Neural cell (in vitro differentiated cells): Measurements from ENCODE around the gene MCTP2. TPM values are rescaled to one million over a fixed set of nuclear protein-coding genes. Genes with fewer than 3 reads are reported as not detected.

Experiments used
- H2AFZ ChIP-seq: fragments of 200-600, 300-800 bp; sonication (generic), shearing (Covaris generic); 2 replicates; pipeline ENCODE4 v1.6.0; 2014; ENCODE audit warnings: low read depth, mild to moderate bottlenecking, antibody characterized with exemption, low read length, moderate library complexity
- H3F3A ChIP-seq: fragments of 200-600 bp; shearing (Covaris generic); 2 replicates; pipeline ENCODE4 v1.6.1; 2016; ENCODE audit warnings: mild to moderate bottlenecking, moderate library complexity, mixed read lengths, antibody characterized with exemption, low read length; ENCODE audit not compliant: insufficient read depth, poor library complexity, severe bottlenecking
- H3K27ac ChIP-seq: fragments of 200-600, 300-800 bp; sonication (generic), shearing (Covaris generic); 2 replicates; pipeline ENCODE4 v1.5.1; 2014; ENCODE audit warnings: mild to moderate bottlenecking, low read length, moderate library complexity
- H3K27me3 ChIP-seq: fragments of 300-800, 200-600 bp; sonication (generic), shearing (Covaris generic); 2 replicates; pipeline ENCODE4 v1.6.0; 2014; ENCODE audit warnings: mild to moderate bottlenecking, low read depth, low read length, moderate library complexity; ENCODE audit not compliant: insufficient read depth
- H3K36me3 ChIP-seq: fragments of 300-800, 200-600 bp; sonication (generic), shearing (Covaris generic); 2 replicates; pipeline ENCODE4 v1.5.1; 2014; ENCODE audit warnings: mild to moderate bottlenecking, antibody characterized with exemption, low read length, moderate library complexity; ENCODE audit not compliant: insufficient read depth
- H3K4me2 ChIP-seq: fragments of 300-800, 200-600 bp; sonication (generic), shearing (Covaris generic); 2 replicates; pipeline ENCODE4 v1.6.0; 2014; ENCODE audit warnings: mild to moderate bottlenecking, low read length
- H3K4me3 ChIP-seq: fragments of 300-800, 200-600 bp; sonication (generic), shearing (Covaris generic); 2 replicates; pipeline ENCODE4 v1.5.1; 2014; ENCODE audit warnings: mild to moderate bottlenecking, low read length, moderate library complexity
- H3K79me2 ChIP-seq: fragments of 200-600 bp; shearing (Covaris generic); replicated peaks from 2 replicates; pipeline ENCODE4 v1.6.0; 2014; ENCODE audit warnings: mild to moderate bottlenecking, low read length, moderate library complexity; ENCODE audit not compliant: insufficient read depth
- H3K9ac ChIP-seq: fragments of 300-800, 200-600 bp; sonication (generic), shearing (Covaris generic); 2 replicates; pipeline ENCODE4 v1.6.1; 2016; ENCODE audit warnings: mild to moderate bottlenecking, low read length, mixed read lengths
- H3K9me2 ChIP-seq: fragments of 200-600 bp; shearing (Covaris generic); 2 replicates; pipeline ENCODE4 v1.6.1; 2016; ENCODE audit warnings: mild to moderate bottlenecking, low read length, mixed read lengths; ENCODE audit not compliant: insufficient read depth
- H3K9me3 ChIP-seq: fragments of 200-600, 300-800 bp; sonication (generic), shearing (Covaris generic); 2 replicates; pipeline ENCODE4 v1.6.1; 2016; ENCODE audit warnings: mild to moderate bottlenecking, mixed run types, low read length, moderate library complexity, mixed read lengths
- H4K20me1 ChIP-seq: fragments of 200-600 bp; shearing (Covaris generic); 2 replicates; pipeline ENCODE4 v1.6.1; 2016; ENCODE audit warnings: mild to moderate bottlenecking, mixed run types; ENCODE audit not compliant: insufficient read depth
- EP300 ChIP-seq: fragments of 450-650 bp; conservative IDR thresholded peaks from 2 replicates; pipeline ENCODE4 v1.6.1; 2014; ENCODE audit warnings: antibody characterized with exemption, mild to moderate bottlenecking, moderate library complexity; ENCODE audit not compliant: poor library complexity, severe bottlenecking
- EZH2 ChIP-seq: fragments of 200-600, 300-800 bp; shearing (Covaris generic), sonication (generic); IDR thresholded peaks from 2 replicates; pipeline ENCODE4 v1.6.1; 2014; ENCODE audit warnings: antibody characterized with exemption, low read length, borderline replicate concordance, mild to moderate bottlenecking; ENCODE audit not compliant: insufficient read depth, poor library complexity, severe bottlenecking
- MXI1 ChIP-seq: fragments of 450-650 bp; conservative IDR thresholded peaks from 2 replicates; pipeline ENCODE4 v1.6.1; 2014; ENCODE audit warnings: antibody characterized with exemption, mild to moderate bottlenecking; ENCODE audit not compliant: poor library complexity, severe bottlenecking
- POLR2AphosphoS5 ChIP-seq: IDR thresholded peaks from 2 replicates; pipeline ENCODE4 v1.6.1; 2012
- RAD21 ChIP-seq: fragments of 450-650 bp; conservative IDR thresholded peaks from 2 replicates; pipeline ENCODE4 v1.6.1; 2014; ENCODE audit warnings: antibody characterized with exemption, mild to moderate bottlenecking, moderate library complexity
- REST ChIP-seq: IDR thresholded peaks from 2 replicates; pipeline ENCODE4 v1.6.1; 2012; ENCODE audit warnings: borderline replicate concordance
- SMC3 ChIP-seq: fragments of 450-650 bp; conservative IDR thresholded peaks from 2 replicates; pipeline ENCODE4 v1.6.1; 2014; ENCODE audit warnings: antibody characterized with exemption, mild to moderate bottlenecking, moderate library complexity; ENCODE audit not compliant: poor library complexity
- polyA plus RNA-seq: library from polyadenylated mRNA; depleted of rRNA; stranded (reverse); fragments of >200 nt; gene quantifications from 2 replicates; pipeline ENCODE4 v1.2.3, GENCODE V29; 2014
- TF ChIP-seq, protein P1 (sequence below): fragments of 450-650 bp; IDR thresholded peaks from 2 replicates; pipeline ENCODE4 v1.5.1; 2014; ENCODE audit warnings: antibody characterized with exemption, mild to moderate bottlenecking, moderate library complexity; ENCODE audit not compliant: poor library complexity, severe bottlenecking

Gene MCTP2
- polyA plus RNA-seq, 1 donor from 2014 or later = not detected

GRCh38 chr15:94212291-94212690 lies 19.1 kb upstream of the MCTP2 start:
- H3K36me3 ChIP-seq = no peaks in the 10 kb centered on the region

DNA sequence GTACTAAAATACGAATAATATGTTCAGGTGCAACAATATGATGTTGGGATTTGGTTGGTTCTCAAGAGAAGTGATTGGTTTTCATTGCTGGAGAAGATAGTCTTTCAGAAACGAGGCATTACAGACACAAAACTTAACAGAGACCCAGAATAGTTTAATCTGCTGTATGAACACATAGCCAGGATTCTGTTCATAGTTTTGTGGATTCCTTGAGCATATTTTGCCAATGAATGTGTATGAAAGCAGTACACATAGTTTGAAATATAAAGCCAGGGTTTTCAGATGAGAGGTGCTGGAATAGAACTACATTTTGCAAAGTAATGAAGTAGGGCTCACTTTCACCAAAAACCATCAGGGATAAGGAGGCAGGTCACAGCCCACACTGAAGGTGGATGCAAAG lies 5.7 kb upstream of the MCTP2 start:
- peaks cover 16% of the 10 kb centered on the region for H3K27me3 ChIP-seq

More at GRCh38 chr15:94212291-94212690, 19.1 kb upstream of the MCTP2 start:
- H3K27me3 ChIP-seq = no peaks in the 10 kb centered on the region
- H3K4me3 ChIP-seq = no peak overlapping the region
- H3K9ac ChIP-seq = no peak overlapping the region
- H3F3A ChIP-seq = no peaks in the 10 kb centered on the region
- H3K79me2 ChIP-seq = no peaks in the 10 kb centered on the region
- no peak overlapping the region for H3K27ac ChIP-seq
- no peak overlapping the region for H3K4me2 ChIP-seq
- H3K9me3 ChIP-seq = no peaks in the 10 kb centered on the region
- no peaks in the 10 kb centered on the region for H4K20me1 ChIP-seq
- no peaks in the 10 kb centered on the region for H3K9me2 ChIP-seq
- H2AFZ ChIP-seq = no peak overlapping the region
- TF ChIP-seq POLR2AphosphoS5 = no peak
- TF ChIP-seq RAD21 = no peak
- TF ChIP-seq SMC3 = no peak
- TF ChIP-seq, protein P1, sequence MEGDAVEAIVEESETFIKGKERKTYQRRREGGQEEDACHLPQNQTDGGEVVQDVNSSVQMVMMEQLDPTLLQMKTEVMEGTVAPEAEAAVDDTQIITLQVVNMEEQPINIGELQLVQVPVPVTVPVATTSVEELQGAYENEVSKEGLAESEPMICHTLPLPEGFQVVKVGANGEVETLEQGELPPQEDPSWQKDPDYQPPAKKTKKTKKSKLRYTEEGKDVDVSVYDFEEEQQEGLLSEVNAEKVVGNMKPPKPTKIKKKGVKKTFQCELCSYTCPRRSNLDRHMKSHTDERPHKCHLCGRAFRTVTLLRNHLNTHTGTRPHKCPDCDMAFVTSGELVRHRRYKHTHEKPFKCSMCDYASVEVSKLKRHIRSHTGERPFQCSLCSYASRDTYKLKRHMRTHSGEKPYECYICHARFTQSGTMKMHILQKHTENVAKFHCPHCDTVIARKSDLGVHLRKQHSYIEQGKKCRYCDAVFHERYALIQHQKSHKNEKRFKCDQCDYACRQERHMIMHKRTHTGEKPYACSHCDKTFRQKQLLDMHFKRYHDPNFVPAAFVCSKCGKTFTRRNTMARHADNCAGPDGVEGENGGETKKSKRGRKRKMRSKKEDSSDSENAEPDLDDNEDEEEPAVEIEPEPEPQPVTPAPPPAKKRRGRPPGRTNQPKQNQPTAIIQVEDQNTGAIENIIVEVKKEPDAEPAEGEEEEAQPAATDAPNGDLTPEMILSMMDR = no peak
- no peak for TF ChIP-seq REST
- TF ChIP-seq MXI1 = no peak
- no peak for TF ChIP-seq EZH2

More for the DNA sequence above, 5.7 kb upstream of the MCTP2 start:
- Histone ChIP-seq H3K9ac (no peak overlapping the region), H3K4me2 (no peak overlapping the region), H3K36me3 (no peaks in the 10 kb centered on the region), H3F3A (no peaks in the 10 kb centered on the region), H2AFZ (no peak overlapping the region), H3K27ac (no peak overlapping the region), H3K9me3 (no peaks in the 10 kb centered on the region), H3K79me2 (no peaks in the 10 kb centered on the region), H3K4me3 (no peak overlapping the region), H4K20me1 (no peaks in the 10 kb centered on the region), H3K9me2 (no peaks in the 10 kb centered on the region)
- TF ChIP-seq RAD21 = no peak
- no peak for TF ChIP-seq SMC3
- TF ChIP-seq, protein P1 = no peak
- TF ChIP-seq EP300 = no peak
